ENCODE data around the gene CSNK1A1.
"Not testable (repeated sequence)": the region's sequence is repeated elsewhere in the genome, so short reads cannot be mapped to it uniquely, and the experiment has no call there.

CSNK1A1 gene

DNA sequence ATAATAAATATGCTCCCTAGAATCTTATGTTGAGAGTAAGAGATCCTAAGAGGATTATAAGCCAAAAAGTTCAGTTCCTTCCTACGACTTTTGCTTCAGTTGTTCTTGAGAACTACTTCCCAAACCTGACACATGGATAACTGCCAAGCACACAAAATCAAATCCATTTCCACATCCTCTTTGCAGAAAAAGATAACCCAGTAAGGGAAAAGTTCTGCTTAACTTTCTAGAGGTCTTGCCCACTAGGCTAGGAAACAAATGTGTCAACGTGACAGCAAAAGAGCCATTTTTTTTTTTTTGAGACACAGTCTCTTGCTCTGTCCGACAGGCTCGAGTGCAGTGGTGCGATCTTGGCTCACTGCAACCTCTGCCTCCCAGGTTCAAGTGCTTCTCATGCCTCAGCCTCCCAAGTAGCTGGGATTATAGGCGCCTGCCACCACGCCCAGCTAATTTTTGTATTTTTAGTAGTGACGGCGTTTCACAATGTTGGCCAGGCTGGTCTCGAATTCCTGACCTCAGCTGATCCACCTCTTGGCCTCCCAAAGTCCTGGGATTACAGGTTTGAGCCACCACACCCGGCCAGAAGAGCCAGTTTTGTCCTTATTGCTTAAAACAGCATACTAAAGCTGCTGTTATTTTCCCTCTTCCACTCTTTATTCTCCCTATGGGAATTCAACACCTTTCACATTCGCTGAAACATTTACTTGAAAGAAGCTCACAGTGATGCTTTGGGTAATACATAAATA lies 24.2 kb downstream of the CSNK1A1 start:
- no peak for DNase-seq

DNA sequence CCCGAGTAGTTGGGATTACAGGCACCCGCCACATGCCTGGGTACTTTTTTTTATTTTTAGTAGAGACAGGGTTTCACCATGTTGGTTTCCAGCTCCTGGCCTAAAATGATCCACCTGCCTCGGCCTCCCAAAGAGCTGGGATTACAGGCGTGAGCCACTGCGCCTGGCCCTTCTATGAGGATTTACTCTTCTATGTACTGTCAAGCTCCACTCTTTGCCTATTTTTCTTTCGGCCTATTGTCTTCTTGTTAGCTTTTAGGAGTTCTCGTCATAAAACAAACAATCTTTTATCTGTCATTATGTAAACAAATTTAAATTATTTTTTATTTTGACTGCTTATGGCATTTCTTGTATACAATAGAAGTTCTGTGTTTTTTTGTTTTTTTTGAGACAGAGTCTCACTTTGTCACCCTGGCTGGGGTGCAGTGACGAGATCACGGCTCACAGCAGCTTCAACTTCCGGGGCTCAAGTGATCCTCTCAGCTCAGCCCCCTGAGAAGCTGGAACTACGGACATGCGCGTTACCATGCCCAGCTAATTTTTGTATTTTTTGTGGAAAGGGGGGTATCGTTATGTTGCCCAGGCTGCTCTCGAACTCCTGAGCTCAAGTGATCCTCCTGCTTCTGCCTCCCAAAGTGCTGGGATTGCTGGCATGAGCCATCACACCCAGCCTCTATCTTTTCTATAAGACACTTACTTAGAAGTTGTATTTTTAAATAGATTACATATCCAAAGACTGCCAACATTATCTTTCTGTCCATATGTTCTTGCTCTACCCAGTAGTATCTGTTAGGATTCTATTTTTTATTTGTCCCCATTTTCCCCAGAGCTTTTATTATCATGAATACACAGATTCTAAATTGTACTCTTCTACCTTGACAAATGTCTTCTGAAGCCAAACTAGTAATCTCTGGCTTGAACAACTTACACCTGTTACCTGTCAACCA lies 29.2 kb downstream of the CSNK1A1 start:
- DNase-seq, result no peak

DNA sequence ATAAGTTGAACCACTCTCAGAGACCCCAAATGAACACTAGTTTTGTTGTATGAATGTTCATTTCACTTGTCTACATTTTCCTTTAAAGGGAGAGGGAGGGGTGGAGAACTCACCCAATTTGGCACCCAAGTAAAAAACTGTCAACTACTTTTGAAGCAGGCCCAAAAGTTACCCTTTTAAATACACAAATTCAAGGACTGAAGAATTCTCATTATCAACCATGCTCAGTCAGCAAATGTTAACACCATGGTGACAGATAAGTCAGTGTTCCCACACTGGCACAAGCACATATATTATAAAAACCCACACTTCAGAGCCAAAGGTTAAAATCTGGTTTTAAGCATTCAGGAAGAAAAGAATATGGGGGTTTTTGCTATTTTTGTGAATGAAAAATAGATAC lies 31.6 kb downstream of the CSNK1A1 start:
- no peak for DNase-seq

DNA sequence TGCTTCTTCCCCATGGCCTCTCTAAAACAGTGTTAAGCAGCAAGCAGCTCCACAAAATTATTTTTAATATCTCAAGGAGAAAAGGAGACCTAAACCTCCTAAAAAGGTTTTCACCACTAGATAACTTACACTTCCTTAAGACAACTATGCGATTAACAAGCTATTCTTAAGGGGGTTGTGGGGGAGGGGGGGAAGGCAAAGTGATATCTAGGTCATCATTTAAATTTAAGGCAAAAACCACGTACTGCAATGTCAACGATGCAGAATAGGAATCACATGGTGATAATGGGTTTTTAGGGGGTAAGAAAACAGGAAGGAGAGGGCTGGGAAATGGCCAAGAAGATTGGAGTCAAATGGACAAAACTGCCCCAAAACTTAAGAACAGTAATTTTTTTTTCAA lies 32.6 kb downstream of the CSNK1A1 start:
- DNase-seq, result no peak

DNA sequence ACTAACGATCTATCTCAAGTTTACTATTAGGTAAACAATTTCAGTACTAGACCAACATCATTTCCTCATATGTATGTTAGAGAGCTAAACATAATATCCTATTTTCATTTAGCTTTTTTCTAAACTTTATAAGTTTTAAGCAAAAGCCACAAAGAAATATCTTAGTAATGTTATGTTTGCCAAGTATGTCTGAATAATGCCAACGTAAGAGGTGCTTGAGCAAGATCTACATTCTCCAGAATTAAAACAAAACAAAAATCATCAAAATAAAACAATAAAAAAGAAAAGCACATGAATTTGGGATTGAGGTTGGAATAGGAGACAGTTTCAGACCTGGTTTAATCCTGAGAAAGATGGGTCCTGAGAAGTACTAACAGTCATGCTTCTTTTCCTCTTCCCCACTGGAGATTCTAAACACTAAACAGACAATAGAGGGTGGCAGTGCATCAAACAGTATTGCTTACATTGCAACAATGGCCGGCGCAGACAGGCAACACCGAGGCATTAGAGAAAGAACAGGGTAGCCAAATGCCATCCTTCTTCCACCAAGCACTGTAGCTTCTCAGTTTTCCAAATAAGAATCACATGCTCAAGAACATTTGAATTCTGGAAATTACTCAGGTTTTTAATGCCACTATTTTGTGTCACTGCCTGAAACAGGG lies 33.6 kb downstream of the CSNK1A1 start:
- no peak for DNase-seq

DNA sequence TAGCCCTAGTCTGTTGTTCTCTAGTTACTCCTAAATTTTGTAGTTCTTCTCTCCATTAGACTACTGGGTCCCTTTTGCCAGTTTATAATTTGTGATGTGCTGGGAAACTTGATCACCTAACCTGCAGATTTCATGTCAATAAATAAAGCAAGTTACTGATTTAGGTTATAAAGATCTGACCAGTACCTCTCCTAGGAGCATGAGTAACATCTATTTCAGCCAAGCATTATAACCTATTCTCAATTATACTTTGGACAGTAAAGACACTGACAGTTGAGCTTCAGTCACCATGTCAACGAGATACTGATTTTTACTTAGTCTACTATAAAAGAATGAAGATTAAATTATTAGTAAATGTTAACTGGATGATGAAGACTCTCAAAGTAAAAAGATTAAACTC lies 36.7 kb downstream of the CSNK1A1 start:
- DNase-seq, result no peak

DNA sequence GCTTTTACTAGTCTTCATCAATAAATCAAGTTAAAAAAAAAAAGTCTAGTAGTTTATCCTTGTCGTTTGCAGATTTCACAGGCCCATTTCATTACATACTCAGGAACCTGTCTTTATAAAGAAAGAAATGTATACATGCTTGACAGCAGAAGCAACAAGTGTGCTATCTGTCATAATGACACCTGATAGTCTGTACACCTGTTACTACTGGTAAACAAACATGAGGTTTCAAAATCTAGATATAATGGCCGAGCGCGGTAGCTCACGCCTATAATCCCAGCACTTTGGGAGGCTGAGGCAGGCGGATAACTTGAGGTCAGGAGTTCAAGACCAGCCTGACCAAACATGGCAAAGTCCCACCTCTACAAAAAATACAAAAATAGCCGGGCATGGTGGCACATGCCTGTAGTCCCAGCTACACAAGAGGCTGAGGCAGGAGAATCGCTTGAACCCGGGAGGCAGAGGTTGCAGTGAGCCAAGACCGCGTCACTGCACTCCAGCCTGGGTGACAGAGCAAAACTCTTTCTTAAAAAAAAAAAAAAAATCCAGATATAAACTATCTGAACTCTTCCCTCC lies 37.8 kb downstream of the CSNK1A1 start:
- DNase-seq, result not testable (repeated sequence)

DNA sequence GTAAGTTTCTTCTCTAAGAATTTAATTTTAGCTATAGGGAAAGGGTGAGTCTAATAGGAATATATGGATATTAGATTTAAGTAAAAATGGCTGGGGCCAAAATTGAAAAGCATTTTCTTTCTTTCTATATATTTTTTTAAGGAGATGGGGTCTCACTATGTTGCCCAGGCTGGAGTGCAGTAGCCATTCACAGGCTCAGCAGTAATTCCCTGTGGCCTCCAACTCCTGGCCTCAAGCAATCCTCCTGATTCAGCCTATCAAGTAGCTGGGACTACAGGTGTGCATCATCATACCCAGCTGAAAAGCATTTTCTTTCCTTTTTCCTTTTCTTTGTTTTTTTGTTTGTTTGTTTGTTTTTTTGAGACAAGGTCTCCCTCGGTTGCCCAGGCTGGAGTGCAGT lies 41.1 kb downstream of the CSNK1A1 start:
- no peak for DNase-seq

DNA sequence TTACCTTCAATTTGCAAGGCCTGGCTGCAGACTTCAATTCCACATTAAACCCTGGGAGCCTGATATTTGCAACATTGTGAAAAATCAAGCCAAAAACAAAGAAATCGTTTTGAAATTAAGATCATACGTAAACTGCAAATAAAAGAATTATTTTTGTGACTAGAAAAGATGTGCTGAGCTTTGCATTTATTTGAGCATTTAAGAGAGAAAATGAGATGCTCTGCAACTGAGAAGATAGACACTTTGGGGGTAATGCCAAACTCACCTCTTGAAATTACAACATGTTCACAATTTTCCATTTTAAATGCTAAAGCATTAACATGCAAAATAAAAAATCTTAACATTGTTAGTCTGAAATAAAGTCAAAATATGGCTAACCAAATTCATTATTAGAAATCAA lies 46.6 kb downstream of the CSNK1A1 start:
- no peak for DNase-seq

DNA sequence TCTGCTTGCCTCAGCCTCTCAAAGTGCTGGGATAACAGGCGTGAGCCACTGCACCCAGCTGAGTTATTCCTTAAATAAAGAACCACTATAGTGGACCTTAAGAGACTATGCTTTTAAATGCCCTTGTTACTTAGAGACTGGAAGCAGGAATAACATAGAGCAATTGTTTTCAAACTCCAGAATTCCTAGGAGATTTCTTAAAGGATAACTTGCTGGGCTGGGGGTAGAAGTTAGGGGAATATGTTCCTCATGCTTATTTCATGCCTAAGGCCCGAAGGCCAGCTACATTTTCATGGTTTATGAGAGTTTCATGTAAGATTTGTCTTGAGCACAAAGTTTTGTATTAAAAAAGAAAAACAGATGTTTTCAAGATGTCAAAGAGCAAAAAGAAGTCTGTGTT lies 48.2 kb downstream of the CSNK1A1 start:
- DNase-seq, result no peak

DNA sequence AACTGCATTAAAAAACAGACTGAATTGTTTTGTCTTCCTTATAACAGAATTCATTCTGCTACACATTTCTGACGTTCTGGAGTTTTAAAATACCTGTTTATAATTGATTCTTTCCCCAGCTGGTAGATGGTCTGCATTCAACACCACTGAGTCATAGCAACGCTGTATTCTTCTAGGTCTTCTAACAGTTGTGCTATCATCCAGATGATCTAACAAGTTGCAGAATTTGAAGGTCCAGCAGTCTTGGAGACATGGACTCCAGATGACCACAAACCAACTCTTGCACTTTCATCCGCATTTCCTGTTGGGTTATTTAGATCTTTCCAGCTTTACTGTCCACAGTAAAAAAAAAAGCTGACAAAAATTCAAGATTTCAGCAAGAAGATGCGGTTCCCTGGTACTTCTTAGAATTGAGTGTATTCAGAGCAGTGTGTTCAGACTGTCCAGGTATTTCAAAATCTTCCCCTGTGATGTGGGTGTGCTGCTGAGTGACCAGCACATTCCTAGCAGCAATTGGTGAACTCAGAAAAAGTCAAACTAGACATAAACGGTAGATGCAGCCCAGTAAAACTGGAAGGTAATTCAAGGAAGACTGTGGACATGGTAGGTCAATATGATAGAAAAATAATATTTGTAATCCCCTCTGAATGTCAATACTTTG lies 50.2 kb downstream of the CSNK1A1 start:
- DNase-seq, result no peak

DNA sequence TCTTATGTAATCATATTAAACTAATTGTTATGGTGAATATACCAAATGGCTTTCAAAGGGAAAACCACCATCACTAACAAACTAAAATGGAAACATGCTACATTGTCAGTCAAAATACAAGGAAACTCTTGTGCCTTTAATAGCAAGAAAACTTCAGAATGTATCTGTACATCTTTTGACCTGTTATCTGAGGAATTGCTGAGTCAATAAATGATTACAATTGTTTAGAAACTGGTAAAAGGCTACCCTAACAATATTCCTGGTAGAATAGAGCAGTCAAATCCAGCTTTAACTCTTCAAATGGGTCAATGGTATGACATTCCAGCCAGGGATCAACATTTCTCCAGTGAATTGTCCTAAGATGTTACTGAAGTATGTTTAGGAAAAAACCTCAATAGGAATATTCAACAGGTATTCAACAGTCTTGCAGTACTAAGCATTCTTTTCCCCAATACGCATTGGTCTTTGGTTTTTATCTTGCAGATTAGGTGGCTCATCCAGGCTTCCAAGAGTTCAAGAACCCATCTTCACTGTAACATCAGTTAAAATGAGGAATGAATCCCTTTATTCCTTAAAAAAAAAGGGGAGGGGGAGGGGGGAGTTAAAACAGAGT lies 52.4 kb downstream of the CSNK1A1 start:
- DNase-seq, result no peak

DNA sequence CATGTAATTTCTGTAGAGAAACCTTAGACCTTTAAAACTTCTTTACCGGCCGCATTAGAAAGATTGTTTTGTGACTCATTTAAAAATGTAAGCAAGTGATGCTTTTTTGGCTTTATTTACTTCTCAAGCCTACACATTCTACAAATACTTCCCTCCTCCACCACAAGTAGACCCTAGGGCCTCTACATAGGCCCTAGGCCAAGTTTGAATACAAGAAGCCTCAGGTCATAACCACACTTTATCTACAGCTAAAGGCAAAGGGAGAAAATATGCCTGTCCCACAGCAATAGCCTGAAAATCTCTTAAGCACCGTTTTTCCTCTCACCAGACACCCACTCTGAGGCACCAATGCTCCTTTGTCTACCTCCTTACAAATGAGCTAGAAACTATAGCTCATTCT lies 53.9 kb downstream of the CSNK1A1 start:
- DNase-seq, result no peak

DNA sequence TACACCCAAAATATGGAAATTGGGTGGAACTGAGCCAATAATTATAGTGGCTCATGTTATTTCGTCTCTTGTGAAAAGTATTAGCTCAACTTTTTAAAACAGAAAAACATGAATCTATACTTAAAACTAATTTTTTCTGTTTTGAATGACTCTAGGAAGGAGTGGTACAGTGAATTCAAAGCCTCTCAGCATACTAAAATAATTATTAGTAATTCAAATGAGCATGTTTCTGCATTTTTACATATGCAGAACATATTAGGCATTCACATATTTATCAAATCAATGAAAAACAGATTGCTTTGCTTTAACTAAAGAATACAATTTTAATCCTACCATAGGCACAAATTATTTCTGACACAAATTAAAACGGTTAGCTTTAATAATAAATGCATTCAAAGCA lies 54.3 kb downstream of the CSNK1A1 start:
- DNase-seq, result no peak

DNA sequence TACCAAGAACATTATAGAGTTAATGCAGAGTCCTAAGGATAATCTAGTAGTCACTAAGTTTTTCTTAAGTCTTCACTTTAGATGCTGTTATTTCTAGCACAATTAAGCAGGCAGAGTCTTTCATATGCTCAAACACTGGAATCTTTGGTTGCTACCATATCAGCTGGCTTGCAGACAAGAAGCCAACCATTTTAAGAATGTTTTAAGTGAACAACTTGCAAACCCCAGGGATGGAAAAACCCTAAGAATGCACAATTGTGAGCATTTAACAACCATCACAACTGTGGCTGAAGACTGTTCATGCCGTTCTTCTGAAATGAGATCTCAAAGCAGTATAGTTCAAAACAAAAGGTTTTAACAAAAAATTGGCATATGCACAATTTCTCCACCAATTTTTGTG lies 55.1 kb downstream of the CSNK1A1 start:
- DNase-seq, result no peak

DNA sequence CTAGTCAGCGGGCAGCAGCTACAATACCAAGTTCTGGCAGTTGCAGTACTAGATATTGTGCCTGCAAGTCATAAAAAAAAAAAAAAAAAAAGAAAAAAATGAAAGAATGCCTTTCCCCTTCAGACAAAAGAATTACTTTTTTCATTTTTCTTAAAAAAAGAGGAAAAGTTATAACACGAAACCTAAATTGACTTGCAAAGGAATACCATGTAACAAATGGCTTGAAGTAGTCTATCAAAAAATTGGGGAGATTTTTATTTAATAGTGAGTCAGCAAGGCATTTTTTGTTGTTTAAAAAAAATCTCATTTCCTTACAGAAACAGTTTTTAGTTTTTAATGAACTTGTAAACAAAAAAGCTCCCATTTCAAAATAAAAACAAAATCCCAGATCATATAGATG lies 55.6 kb downstream of the CSNK1A1 start:
- no peak for DNase-seq

DNA sequence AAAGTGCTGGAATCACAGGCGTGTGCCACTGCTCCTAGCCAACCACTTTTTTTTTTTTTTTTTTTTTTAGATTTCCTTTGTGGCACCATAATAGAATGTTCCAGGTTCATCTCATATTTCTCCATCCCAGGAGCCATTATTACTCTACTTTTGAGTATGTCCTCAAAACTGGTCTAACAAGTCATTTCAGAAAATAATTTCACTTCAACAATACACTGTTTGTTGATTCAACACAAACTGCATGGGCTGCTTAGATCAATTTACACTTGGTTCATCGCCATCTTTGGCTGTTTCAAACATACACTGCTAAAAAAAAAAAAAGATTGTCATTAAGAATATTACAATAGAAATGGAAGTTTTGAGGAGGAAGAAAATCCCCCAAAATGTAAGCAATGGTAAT lies 57.9 kb downstream of the CSNK1A1 start:
- no peak for DNase-seq

DNA sequence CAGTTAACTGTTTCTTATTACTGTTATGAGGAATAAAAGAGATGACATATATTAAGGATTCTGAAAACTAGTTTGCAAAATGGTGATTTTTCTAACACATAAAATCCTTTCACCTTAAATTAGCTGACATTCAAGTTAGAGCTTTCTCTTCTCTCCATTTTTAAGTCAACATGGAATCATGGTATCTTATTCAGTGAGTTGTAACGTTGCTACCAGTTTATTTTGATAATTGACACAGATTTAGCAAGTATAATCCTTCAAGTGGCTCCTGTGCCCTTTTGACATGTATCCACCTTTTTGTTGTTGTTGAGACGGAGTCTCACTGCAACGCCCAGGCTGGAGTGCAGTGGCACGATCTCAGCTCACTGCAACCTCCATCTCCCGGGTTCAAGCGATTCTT lies 58.5 kb downstream of the CSNK1A1 start:
- DNase-seq, result no peak

DNA sequence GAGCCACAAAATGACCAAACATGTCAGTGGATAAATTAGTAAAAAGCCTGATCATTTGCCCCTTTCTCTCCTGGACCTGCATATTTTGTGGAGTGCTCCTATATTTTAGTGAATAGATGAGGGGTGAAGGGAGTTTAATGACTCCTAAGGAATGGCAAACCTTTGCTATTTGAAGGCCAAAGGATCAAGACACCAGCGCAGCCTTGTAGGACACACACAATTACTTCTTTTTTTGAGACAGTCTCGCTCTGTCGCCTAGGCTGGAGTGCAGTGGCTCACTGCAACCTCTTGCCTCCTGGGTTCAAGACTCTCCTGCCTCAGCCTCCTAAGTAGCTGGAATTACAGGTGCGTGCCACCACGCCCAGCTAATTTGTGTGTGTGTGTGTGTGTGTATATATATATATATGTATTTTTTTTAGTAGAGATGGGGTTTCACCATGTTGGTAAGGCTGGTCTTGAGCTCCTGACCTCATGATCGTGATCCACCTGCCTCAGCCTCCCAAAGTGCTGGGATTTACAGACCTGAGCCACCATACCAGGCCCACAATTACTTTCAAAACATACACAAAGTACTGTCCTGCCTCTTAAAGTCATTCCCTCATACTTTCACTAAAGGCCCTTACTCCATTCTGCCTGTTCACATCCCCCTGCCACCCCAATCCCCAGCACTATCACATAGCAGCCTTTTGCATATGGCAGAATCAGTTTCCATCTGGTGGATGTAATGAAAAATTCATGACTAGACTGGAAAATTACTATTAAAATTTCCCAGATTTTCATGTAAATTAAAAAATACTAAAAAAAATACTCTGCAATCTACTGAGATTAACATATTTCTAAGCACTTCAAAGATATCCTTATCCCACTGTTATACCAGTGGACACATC lies 60.4 kb downstream of the CSNK1A1 start:
- no peak for DNase-seq

DNA sequence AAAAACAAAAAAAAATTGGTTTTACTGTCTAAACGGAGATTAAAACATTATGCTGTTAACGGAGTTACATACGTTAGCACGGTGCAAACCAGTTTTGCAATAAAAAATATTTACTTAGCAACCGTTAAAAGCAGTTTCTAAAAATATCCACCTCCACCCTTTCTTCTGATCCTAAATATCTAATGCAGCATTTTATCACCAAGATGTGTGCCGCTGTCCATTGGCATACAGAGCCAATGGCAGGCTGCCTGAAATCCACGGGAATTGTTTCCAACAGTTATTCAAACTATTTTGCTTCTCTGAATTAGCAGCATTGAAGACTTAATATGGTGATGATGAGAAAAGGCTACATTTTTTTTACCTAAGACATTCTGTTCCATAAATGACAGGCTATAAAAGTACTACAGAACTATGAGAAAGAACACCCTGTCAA lies 61.6 kb downstream of the CSNK1A1 start:
- no peak for DNase-seq

DNA sequence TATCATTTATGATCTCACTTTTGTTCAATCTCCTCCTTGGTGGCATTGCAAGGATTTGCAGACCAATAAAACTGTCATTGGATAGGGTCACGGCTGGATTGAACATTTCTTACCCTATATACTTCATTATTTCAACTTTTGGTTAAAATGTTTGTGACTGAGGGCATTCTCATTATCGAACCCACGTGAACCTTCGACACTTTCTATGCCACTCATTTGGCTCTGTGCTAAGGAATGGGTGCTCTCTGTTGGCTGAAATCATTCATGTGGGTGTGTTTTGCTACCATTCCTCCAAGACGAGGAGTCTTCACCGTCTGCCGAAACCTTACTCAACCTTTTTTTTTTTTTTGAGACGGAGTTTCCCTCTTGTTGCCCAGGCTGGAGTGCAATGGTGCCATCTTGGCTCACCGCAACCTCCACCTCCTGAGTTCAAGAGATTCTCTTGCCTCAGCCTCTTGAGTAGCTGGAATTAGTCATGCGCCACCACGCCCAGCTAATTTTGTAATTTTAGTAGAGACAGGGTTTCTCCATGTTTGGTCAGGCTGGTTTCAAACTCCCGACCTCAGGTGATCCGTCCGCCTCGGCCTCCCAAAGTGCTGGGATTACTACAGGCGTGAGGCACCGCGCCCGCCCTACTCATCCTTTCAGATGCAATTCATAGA lies 62.5 kb downstream of the CSNK1A1 start:
- DNase-seq, result no peak

Measured in NCI-H526 treated with DMSO at 0.1 percent for 48 hours (cell line).